ENCODE measurements around the gene RAB40C.

GRCh38 chr16:578870-579405 is 10.9 kb upstream of the RAB40C start:
- TF ChIP-seq CTCF (conservative IDR thresholded peaks at IDR 0.05 in 1 of 2, IDR thresholded peaks at IDR 0.05 in 1 of 2; ENCODE audit: extremely low read depth in 1 of 2, insufficient read depth in 1 of 2, low read depth in 1 of 2, low read length in 2 of 2), result peak; percentile 38 to 65
- TF ChIP-seq EZH2 (IDR thresholded peaks at IDR 0.05; ENCODE audit: borderline replicate concordance, low read length), result no peak
